ENCODE measurements around the gene SARS2. TPM values are rescaled to one million over a fixed set of nuclear protein-coding genes. Genes with fewer than 3 reads are reported as not detected.

SARS2 gene
- total RNA-seq, 1 donor from 2014 or later, result 61.3 TPM

GRCh38 chr19:38904581-38905539 lies 25.7 kb downstream of the SARS2 start:
- no peak for TF ChIP-seq CTCF (IDR thresholded peaks at IDR 0.05; ENCODE audit: unreplicated experiment)
- Mint-ChIP-seq H3K36me3 (peaks cover 15% of the 10 kb centered on the region), H3K4me3 (no peak overlapping the region), H3K27me3 (ENCODE audit: low read depth) (no peaks in the 10 kb centered on the region), H3K4me1 (peaks cover 6% of the 10 kb centered on the region), H3K9me3 (no peaks in the 10 kb centered on the region), H3K27ac (no peak overlapping the region)
- DNase-seq (ENCODE audit: low spot score in 2 of 2, unreplicated experiment in 2 of 2), result no peak

GRCh38 chr19:38901683-38902082 lies 28.9 kb downstream of the SARS2 start:
- TF ChIP-seq CTCF (IDR thresholded peaks at IDR 0.05; ENCODE audit: unreplicated experiment), result no peak
- Mint-ChIP-seq H3K4me3 (no peak overlapping the region), H3K27me3 (ENCODE audit: low read depth) (no peaks in the 10 kb centered on the region), H3K4me1 (peaks cover 15% of the 10 kb centered on the region), H3K27ac (no peak overlapping the region), H3K9me3 (no peaks in the 10 kb centered on the region), H3K36me3 (peaks cover 8% of the 10 kb centered on the region)
- no peak for DNase-seq (ENCODE audit: low spot score in 2 of 2, unreplicated experiment in 2 of 2)

- peak overlapping the region; percentile 94 for H3K27ac Mint-ChIP-seq
- no peak for TF ChIP-seq CTCF (IDR thresholded peaks at IDR 0.05; ENCODE audit: unreplicated experiment)
- H3K4me3 Mint-ChIP-seq, result peak overlapping the region; percentile 99
- no peaks in the 10 kb centered on the region for H3K27me3 Mint-ChIP-seq (ENCODE audit: low read depth)
- no peaks in the 10 kb centered on the region for H3K9me3 Mint-ChIP-seq
- H3K36me3 Mint-ChIP-seq, result peaks cover 8% of the 10 kb centered on the region
- H3K4me1 Mint-ChIP-seq, result peaks cover 15% of the 10 kb centered on the region
- no peak for DNase-seq (ENCODE audit: low spot score in 2 of 2, unreplicated experiment in 2 of 2)
Measured at GRCh38 chr19:38900743-38901190, 29.8 kb downstream of the SARS2 start.

GRCh38 chr19:38900202-38900629 lies 30.3 kb downstream of the SARS2 start:
- Mint-ChIP-seq H3K4me1 (peaks cover 15% of the 10 kb centered on the region), H3K27me3 (ENCODE audit: low read depth) (no peaks in the 10 kb centered on the region), H3K9me3 (no peaks in the 10 kb centered on the region), H3K4me3 (peak overlapping the region; percentile 99), H3K27ac (peak overlapping the region; percentile 94), H3K36me3 (peaks cover 6% of the 10 kb centered on the region)
- no peak for TF ChIP-seq CTCF (IDR thresholded peaks at IDR 0.05; ENCODE audit: unreplicated experiment)
- no peak for DNase-seq (ENCODE audit: low spot score in 2 of 2, unreplicated experiment in 2 of 2)

- Mint-ChIP-seq H3K27ac (peak within 1 kb of the TSS; percentile 100), H3K4me3 (peak within 1 kb of the TSS; percentile 99), H3K9me3 (no peaks in the 10 kb centered on the region), H3K36me3 (peaks cover 6% of the 10 kb centered on the region), H3K27me3 (ENCODE audit: low read depth) (no peaks in the 10 kb centered on the region), H3K4me1 (peaks cover 15% of the 10 kb centered on the region)
- peak; percentile 95 to 97 for DNase-seq (ENCODE audit: low spot score in 2 of 2, unreplicated experiment in 2 of 2)
- no peak for TF ChIP-seq CTCF (IDR thresholded peaks at IDR 0.05; ENCODE audit: unreplicated experiment)
Measured at GRCh38 chr19:38899447-38900201, 30.9 kb downstream of the SARS2 start, which contains the start of the genes NFKBIB and SIRT2. Gene NFKBIB (plus strand): TSS chr19:38899969. CDS start chr19:38900033, 64 bp downstream. Gene SIRT2 (minus strand): TSS chr19:38899618. CDS start chr19:38899521, 97 bp downstream.

Data from mesothelial cell of epicardium (in vitro differentiated cells).